Measurements from ENCODE around the gene CHD5. TPM values are rescaled to one million over a fixed set of nuclear protein-coding genes. Genes with fewer than 3 reads are reported as not detected.
"Not testable (repeated sequence)": the region's sequence is repeated elsewhere in the genome, so short reads cannot be mapped to it uniquely, and the experiment has no call there.

CHD5 gene
- total RNA-seq, 1 experiment from 2014 or later = 0.39 TPM

GRCh38 chr1:6066680-6067079, 113.4 kb downstream of the CHD5 start:
- H3K4me1 ChIP-seq = no peaks in the 10 kb centered on the region
- no peaks in the 10 kb centered on the region for H3K27me3 Mint-ChIP-seq (ENCODE audit: insufficient read depth, unreplicated experiment)
- no peak overlapping the region for H3K4me3 Mint-ChIP-seq (ENCODE audit: unreplicated experiment)
- no peaks in the 10 kb centered on the region for H3K36me3 Mint-ChIP-seq (ENCODE audit: insufficient read depth, unreplicated experiment)
- no peak for TF ChIP-seq CTCF (IDR thresholded peaks at IDR 0.05; ENCODE audit: insufficient read depth in 1 of 2, low read depth in 1 of 2, low read length in 1 of 2, severe bottlenecking in 1 of 2, unreplicated experiment in 1 of 2)
- H3K9me3 Mint-ChIP-seq (ENCODE audit: unreplicated experiment) = no peaks in the 10 kb centered on the region
- BruUV-seq (replicated peaks) = no TSS peak
- no peaks in the 10 kb centered on the region for H3K27me3 ChIP-seq (replicated peaks; ENCODE audit: control insufficient read depth, insufficient read depth, low read length)
- H3K36me3 ChIP-seq (ENCODE audit: control insufficient read depth, insufficient read depth, low read length) = no peaks in the 10 kb centered on the region
- intact Hi-C loops (cut with micrococcal nuclease; ENCODE audit: unreplicated experiment) = no loop called here
- ChIA-PET CTCF (no interaction called here), POLR2A (no interaction called here)
- DNase-seq = no peak
- H3K9me3 ChIP-seq = no peaks in the 10 kb centered on the region
- H3K27ac Mint-ChIP-seq (ENCODE audit: unreplicated experiment) = no peak overlapping the region
- H3K4me1 Mint-ChIP-seq (ENCODE audit: low read depth, unreplicated experiment) = no peaks in the 10 kb centered on the region
- no peak overlapping the region for H3K4me3 ChIP-seq (ENCODE audit: low read depth, low read length)

- Histone ChIP-seq H3K9me3 (no peaks in the 10 kb centered on the region), H3K4me3 (ENCODE audit: low read depth, low read length) (no peak overlapping the region), H3K4me1 (no peaks in the 10 kb centered on the region), H3K36me3 (ENCODE audit: control insufficient read depth, insufficient read depth, low read length) (no peaks in the 10 kb centered on the region), H3K27me3 (replicated peaks; ENCODE audit: control insufficient read depth, insufficient read depth, low read length) (no peaks in the 10 kb centered on the region)
- no peak overlapping the region for H3K27ac Mint-ChIP-seq (ENCODE audit: unreplicated experiment)
- H3K4me3 Mint-ChIP-seq (ENCODE audit: unreplicated experiment) = no peak overlapping the region
- no peaks in the 10 kb centered on the region for H3K27me3 Mint-ChIP-seq (ENCODE audit: insufficient read depth, unreplicated experiment)
- DNase-seq = no peak
- no peaks in the 10 kb centered on the region for H3K9me3 Mint-ChIP-seq (ENCODE audit: unreplicated experiment)
- no peaks in the 10 kb centered on the region for H3K4me1 Mint-ChIP-seq (ENCODE audit: low read depth, unreplicated experiment)
- POLR2A ChIA-PET = no interaction called here
- H3K36me3 Mint-ChIP-seq (ENCODE audit: insufficient read depth, unreplicated experiment) = no peaks in the 10 kb centered on the region
- TF ChIP-seq CTCF (IDR thresholded peaks at IDR 0.05; ENCODE audit: insufficient read depth in 1 of 2, low read depth in 1 of 2, low read length in 1 of 2, severe bottlenecking in 1 of 2, unreplicated experiment in 1 of 2) = no peak
- CTCF ChIA-PET = no interaction called here
- intact Hi-C loops (cut with micrococcal nuclease; ENCODE audit: unreplicated experiment) = no loop called here
- no TSS peak for BruUV-seq (replicated peaks)
Observed at GRCh38 chr1:6065093-6065858, 114.8 kb downstream of the CHD5 start.

- CTCF ChIA-PET; H3K4me1 Mint-ChIP-seq (ENCODE audit: low read depth, unreplicated experiment); H3K4me3 Mint-ChIP-seq (ENCODE audit: unreplicated experiment); H3K27ac Mint-ChIP-seq (ENCODE audit: unreplicated experiment); H3K36me3 ChIP-seq (ENCODE audit: control insufficient read depth, insufficient read depth, low read length); H3K27me3 Mint-ChIP-seq (ENCODE audit: insufficient read depth, unreplicated experiment); intact Hi-C loops (cut with micrococcal nuclease; ENCODE audit: unreplicated experiment); H3K9me3 ChIP-seq; H3K4me1 ChIP-seq; DNase-seq; H3K36me3 Mint-ChIP-seq (ENCODE audit: insufficient read depth, unreplicated experiment); H3K9me3 Mint-ChIP-seq (ENCODE audit: unreplicated experiment); H3K27me3 ChIP-seq (replicated peaks; ENCODE audit: control insufficient read depth, insufficient read depth, low read length); BruUV-seq (replicated peaks); H3K4me3 ChIP-seq (ENCODE audit: low read depth, low read length): not testable (repeated sequence)
- POLR2A ChIA-PET = interaction anchor here (0.7 kb wide), 1 partner anchor 971 kb away, joined by 4 read pairs; no protein-coding TSS in a partner anchor
Observed at GRCh38 chr1:6063532-6064053, 116.5 kb downstream of the CHD5 start.
